ENCODE measurements around the gene LAP3. TPM values are rescaled to one million over a fixed set of nuclear protein-coding genes. Genes with fewer than 3 reads are reported as not detected.
"Not testable (repeated sequence)": the region's sequence is repeated elsewhere in the genome, so short reads cannot be mapped to it uniquely, and the experiment has no call there.

LAP3 gene
- total and polyA plus RNA-seq, 7 experiments from 2014 or later: 25.2 to 142 (median 49.6) TPM

DNA sequence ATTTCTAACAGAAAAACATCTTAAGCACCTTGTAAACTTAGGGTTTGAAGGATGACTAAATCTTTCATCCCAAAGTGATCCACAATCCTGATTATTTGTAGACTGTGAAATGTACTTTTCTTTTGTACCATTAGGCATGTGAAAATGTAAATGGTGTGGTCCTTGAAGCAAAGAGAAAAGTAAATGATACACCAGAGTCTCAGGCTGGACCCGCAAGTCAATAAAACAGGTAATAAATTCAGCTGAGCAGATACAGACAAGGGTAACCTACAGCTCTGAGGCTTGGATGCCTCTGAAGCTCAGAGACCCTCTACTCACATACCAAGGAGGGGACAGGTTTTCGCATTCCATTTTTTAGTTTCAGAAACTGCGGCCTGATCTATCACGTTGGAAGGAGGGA, 2.8 kb upstream of the LAP3 start:
- Mint-ChIP-seq H3K27me3 (peaks cover 0 to 2% (median 0%) of the 10 kb centered on the region in 5 donors), H3K27ac (peak overlapping the region in 3 of 9 donors; percentile 63 to 79 (median 76)), H3K4me1 (peaks cover 7 to 25% (median 15%) of the 10 kb centered on the region in 7 donors), H3K9me3 (peaks cover 0 to 3% (median 0%) of the 10 kb centered on the region in 11 donors), H3K36me3 (peaks cover 0 to 11% (median 0%) of the 10 kb centered on the region in 5 donors), H3K4me3 (no peak overlapping the region)
- H3K9me3 ChIP-seq (ENCODE audit: control insufficient read depth in 2 of 3, low read length in 3 of 3): no peaks in the 10 kb centered on the region
- no peaks in the 10 kb centered on the region for H3K27me3 ChIP-seq (ENCODE audit: control insufficient read depth in 2 of 2, insufficient read depth in 2 of 2, low read length in 2 of 2)
- no peaks in the 10 kb centered on the region for H3K36me3 ChIP-seq (ENCODE audit: control insufficient read depth in 2 of 3, insufficient read depth in 3 of 3, low read length in 3 of 3)
- intact Hi-C loops (cut with micrococcal nuclease): no loop called here
- no peak for DNase-seq
- ChIA-PET POLR2A (interaction anchor here (1.8 kb wide), 1 partner anchor 40 kb away, joined by 6 read pairs; the partner anchor contains the start of gene MED28), CTCF (interaction anchor here (0.8 kb wide), 1 partner anchor 40 kb away, joined by 3 read pairs; the partner anchor contains the start of gene MED28)
- peaks cover 4 to 10% of the 10 kb centered on the region in 2 donors for H3K4me1 ChIP-seq (ENCODE audit: control insufficient read depth in 2 of 2, insufficient read depth in 2 of 2, low read length in 2 of 2)
- H3K27ac ChIP-seq (ENCODE audit: low read depth, low read length): no peak overlapping the region
- ATAC-seq: no peak
- no peak overlapping the region for H3K4me3 ChIP-seq (ENCODE audit: low read length)

DNA sequence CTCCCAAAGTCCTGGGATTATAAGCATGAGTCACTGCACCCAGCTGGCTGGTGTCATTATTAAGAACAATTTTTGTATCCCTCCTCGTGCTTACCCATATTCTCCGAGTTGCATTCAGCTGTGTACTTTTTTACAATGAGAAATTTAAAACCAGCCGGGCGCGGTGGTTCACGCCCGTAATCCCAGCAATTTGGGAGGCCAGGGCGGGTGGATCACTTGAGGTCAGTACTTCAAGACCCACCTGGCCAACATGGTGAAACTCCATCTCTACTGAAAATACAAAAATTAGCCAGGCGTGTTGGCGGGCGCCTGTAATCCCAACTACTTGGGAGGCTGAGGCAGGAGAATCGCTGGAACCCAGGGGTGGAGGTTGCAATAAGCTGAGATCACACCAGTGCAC, 1.8 kb upstream of the LAP3 start:
- CTCF ChIA-PET: not testable (repeated sequence)

DNA sequence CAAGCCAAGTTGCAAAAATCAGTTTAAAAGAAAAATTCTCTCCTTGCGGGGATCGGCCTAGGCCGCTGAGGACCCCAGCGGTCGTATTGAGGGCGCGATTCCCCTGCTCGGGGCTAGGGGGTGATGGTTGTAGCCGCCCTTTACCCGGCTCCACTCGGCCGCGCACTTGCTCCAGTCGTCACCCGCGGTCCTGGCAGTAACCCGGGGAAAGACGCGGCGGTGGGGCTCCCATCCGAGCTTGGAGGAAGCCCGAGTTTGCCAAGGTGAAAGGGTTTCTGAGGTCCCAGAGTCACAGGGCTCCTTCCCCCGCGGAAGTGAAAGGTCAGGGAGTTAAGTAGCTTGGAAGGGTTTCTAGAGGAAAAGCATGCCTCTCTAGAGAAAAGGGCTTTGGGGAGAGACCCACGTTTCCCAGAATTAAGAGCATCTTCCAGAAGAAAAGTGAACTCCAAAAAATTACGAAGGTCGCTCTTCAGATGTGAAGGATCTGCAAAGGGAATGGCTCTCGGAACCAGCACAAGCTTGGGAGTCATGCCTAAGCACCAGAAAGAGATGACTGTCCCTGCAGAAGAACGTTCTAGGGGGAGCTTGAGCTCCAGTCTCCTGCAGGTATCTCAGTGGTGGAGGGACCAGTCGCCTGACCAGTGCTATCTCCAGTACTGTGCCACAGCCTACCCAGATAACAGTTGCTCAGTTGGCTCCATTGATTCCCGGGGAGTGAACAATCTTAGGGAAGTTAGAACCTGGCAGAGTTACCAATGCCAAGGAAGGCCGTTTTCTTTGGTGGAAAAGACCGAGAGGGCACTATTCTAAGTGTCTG, 875 bp downstream of the LAP3 start:
- intact Hi-C loops (cut with micrococcal nuclease): loop anchor here (1.0 to 5.0 kb wide), 11 partner anchors 17 to 1352 kb away; partner anchors contain the start of genes DCAF16 (in 2 of the 2), MED28 (in 2 of the 2), NCAPG (in 2 of the 2) and QDPR (in 2 of the 2)
- Histone ChIP-seq H3K4me3 (ENCODE audit: low read length) (peak overlapping the region; percentile 77), H3K36me3 (ENCODE audit: control insufficient read depth in 2 of 3, insufficient read depth in 3 of 3, low read length in 3 of 3) (peaks cover 0 to 15% (median 8%) of the 10 kb centered on the region in 3 experiments), H3K27ac (ENCODE audit: low read depth, low read length) (peak overlapping the region; percentile 96), H3K4me1 (ENCODE audit: control insufficient read depth in 2 of 2, insufficient read depth in 2 of 2, low read length in 2 of 2) (peaks cover 4 to 11% of the 10 kb centered on the region in 2 donors), H3K27me3 (ENCODE audit: control insufficient read depth in 2 of 2, insufficient read depth in 2 of 2, low read length in 2 of 2) (no peaks in the 10 kb centered on the region), H3K9me3 (ENCODE audit: control insufficient read depth in 2 of 3, low read length in 3 of 3) (no peaks in the 10 kb centered on the region)
- CTCF ChIA-PET: interaction anchor here (1.0 kb wide), 1 partner anchor 231 kb away, joined by 3 read pairs; no protein-coding TSS in a partner anchor
- DNase-seq (peak in 3 of 9 donors; percentile 9 to 25 (median 13)), ATAC-seq (peak; percentile 2)
- Mint-ChIP-seq H3K27me3 (peaks cover 0 to 2% (median 0%) of the 10 kb centered on the region in 5 donors), H3K9me3 (peaks cover 0 to 3% (median 0%) of the 10 kb centered on the region in 11 donors), H3K4me1 (peaks cover 20 to 47% (median 24%) of the 10 kb centered on the region in 7 donors), H3K4me3 (peak overlapping the region; percentile 78 to 96 (median 92)), H3K36me3 (peaks cover 0 to 23% (median 3%) of the 10 kb centered on the region in 5 donors), H3K27ac (peak overlapping the region; percentile 91 to 100 (median 97))
- POLR2A ChIA-PET: interaction anchor here (0.9 to 1.2 kb wide), 4 partner anchors 9 to 222 kb away, joined by 3 to 15 read pairs (median 4); partner anchors contain the start of gene MED28

More for the DNA sequence above, 1.8 kb upstream of the LAP3 start:
- not testable (repeated sequence) for H3K27me3 ChIP-seq (ENCODE audit: control insufficient read depth in 2 of 2, insufficient read depth in 2 of 2, low read length in 2 of 2); H3K4me3 Mint-ChIP-seq; H3K27me3 Mint-ChIP-seq; H3K9me3 Mint-ChIP-seq; H3K9me3 ChIP-seq (ENCODE audit: control insufficient read depth in 2 of 3, low read length in 3 of 3); H3K27ac ChIP-seq (ENCODE audit: low read depth, low read length); H3K36me3 ChIP-seq (ENCODE audit: control insufficient read depth in 2 of 3, insufficient read depth in 3 of 3, low read length in 3 of 3); H3K4me3 ChIP-seq (ENCODE audit: low read length); DNase-seq; ATAC-seq
- peak overlapping the region in 4 of 9 donors; percentile 33 to 100 (median 96) for H3K27ac Mint-ChIP-seq
- H3K4me1 ChIP-seq (ENCODE audit: control insufficient read depth in 2 of 2, insufficient read depth in 2 of 2, low read length in 2 of 2): peaks cover 4 to 11% of the 10 kb centered on the region in 2 donors
- intact Hi-C loops (cut with micrococcal nuclease): loop anchor here in 1 of 2 donors (5.0 kb wide), 1 partner anchor 238 kb away; no protein-coding TSS in a partner anchor
- H3K4me1 Mint-ChIP-seq: peaks cover 13 to 34% (median 22%) of the 10 kb centered on the region in 7 donors
- peaks cover 0 to 12% (median 0%) of the 10 kb centered on the region in 5 donors for H3K36me3 Mint-ChIP-seq
- POLR2A ChIA-PET: interaction anchor here (1.8 kb wide), 1 partner anchor 39 kb away, joined by 6 read pairs; the partner anchor contains the start of gene MED28

- no peak for ATAC-seq
These were observed 1.5 kb downstream of the LAP3 start for GRCh38 chr4:17578482-17578891.

GRCh38 chr4:17580969-17581368, 4.0 kb downstream of the LAP3 start:
- Histone ChIP-seq H3K9me3 (ENCODE audit: control insufficient read depth in 2 of 3, low read length in 3 of 3) (no peaks in the 10 kb centered on the region), H3K36me3 (ENCODE audit: control insufficient read depth in 2 of 3, insufficient read depth in 3 of 3, low read length in 3 of 3) (peaks cover 0 to 46% (median 21%) of the 10 kb centered on the region in 3 experiments), H3K27ac (ENCODE audit: low read depth, low read length) (no peak overlapping the region), H3K4me1 (ENCODE audit: control insufficient read depth in 2 of 2, insufficient read depth in 2 of 2, low read length in 2 of 2) (peaks cover 4 to 11% of the 10 kb centered on the region in 2 donors), H3K4me3 (ENCODE audit: low read length) (no peak overlapping the region), H3K27me3 (ENCODE audit: control insufficient read depth in 2 of 2, insufficient read depth in 2 of 2, low read length in 2 of 2) (no peaks in the 10 kb centered on the region)
- ATAC-seq (no peak), DNase-seq (no peak)
- peak overlapping the region in 1 of 9 donors; percentile 36 for H3K27ac Mint-ChIP-seq
- peaks cover 20 to 49% (median 24%) of the 10 kb centered on the region in 7 donors for H3K4me1 Mint-ChIP-seq
- CTCF ChIA-PET: no interaction called here
- H3K36me3 Mint-ChIP-seq: peaks cover 8 to 48% (median 12%) of the 10 kb centered on the region in 5 donors
- intact Hi-C loops (cut with micrococcal nuclease): no loop called here
- peaks cover 0 to 2% (median 0%) of the 10 kb centered on the region in 5 donors for H3K27me3 Mint-ChIP-seq
- POLR2A ChIA-PET: interaction anchor here (0.6 kb wide), 1 partner anchor 12 kb away, joined by 3 read pairs; no protein-coding TSS in a partner anchor
- H3K9me3 Mint-ChIP-seq: peaks cover 0 to 3% (median 0%) of the 10 kb centered on the region in 11 donors
- H3K4me3 Mint-ChIP-seq: peak overlapping the region in 1 of 10 donors; percentile 25

More at GRCh38 chr4:17578482-17578891, 1.5 kb downstream of the LAP3 start:
- CTCF ChIA-PET: interaction anchor here (1.0 kb wide), 1 partner anchor 230 kb away, joined by 3 read pairs; no protein-coding TSS in a partner anchor
- no peaks in the 10 kb centered on the region for H3K27me3 ChIP-seq (ENCODE audit: control insufficient read depth in 2 of 2, insufficient read depth in 2 of 2, low read length in 2 of 2)
- H3K4me3 ChIP-seq (ENCODE audit: low read length): peak overlapping the region; percentile 77
- no peaks in the 10 kb centered on the region for H3K9me3 ChIP-seq (ENCODE audit: control insufficient read depth in 2 of 3, low read length in 3 of 3)
- Mint-ChIP-seq H3K4me3 (peak overlapping the region; percentile 78 to 96 (median 92)), H3K27me3 (peaks cover 0 to 2% (median 0%) of the 10 kb centered on the region in 5 donors), H3K27ac (peak overlapping the region; percentile 91 to 100 (median 97)), H3K9me3 (peaks cover 0 to 3% (median 0%) of the 10 kb centered on the region in 11 donors), H3K4me1 (peaks cover 20 to 47% (median 24%) of the 10 kb centered on the region in 7 donors), H3K36me3 (peaks cover 0 to 26% (median 4%) of the 10 kb centered on the region in 5 donors)
- H3K27ac ChIP-seq (ENCODE audit: low read depth, low read length): peak overlapping the region; percentile 96
- peak in 3 of 9 donors; percentile 5 to 24 (median 7) for DNase-seq
- peaks cover 4 to 11% of the 10 kb centered on the region in 2 donors for H3K4me1 ChIP-seq (ENCODE audit: control insufficient read depth in 2 of 2, insufficient read depth in 2 of 2, low read length in 2 of 2)
- POLR2A ChIA-PET: interaction anchor here (0.9 to 1.7 kb wide), 5 partner anchors 8 to 222 kb away, joined by 3 to 15 read pairs (median 4); partner anchors contain the start of gene MED28
- intact Hi-C loops (cut with micrococcal nuclease): loop anchor here in 1 of 2 donors (5.0 kb wide), 1 partner anchor 241 kb away; no protein-coding TSS in a partner anchor
- peaks cover 0 to 21% (median 13%) of the 10 kb centered on the region in 3 experiments for H3K36me3 ChIP-seq (ENCODE audit: control insufficient read depth in 2 of 3, insufficient read depth in 3 of 3, low read length in 3 of 3)

DNA sequence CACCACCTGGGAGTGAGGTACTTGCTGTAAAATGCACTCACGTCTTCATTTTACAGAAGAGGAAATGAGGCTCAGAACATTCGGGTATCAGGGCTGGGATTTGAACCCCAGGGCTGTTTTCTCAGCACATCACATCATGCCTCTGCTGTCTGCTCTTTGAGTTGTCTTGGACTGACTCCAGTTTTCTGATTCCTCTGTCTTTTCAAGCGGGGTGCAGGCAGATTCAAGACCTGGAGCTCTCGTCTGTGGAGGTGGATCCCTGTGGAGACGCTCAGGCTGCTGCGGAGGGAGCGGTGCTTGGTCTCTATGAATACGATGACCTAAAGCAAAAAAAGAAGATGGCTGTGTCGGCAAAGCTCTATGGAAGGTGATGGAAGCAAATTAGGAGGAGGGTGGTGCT, 6.3 kb downstream of the LAP3 start:
- intact Hi-C loops (cut with micrococcal nuclease): no loop called here
- Histone ChIP-seq H3K36me3 (ENCODE audit: control insufficient read depth in 2 of 3, insufficient read depth in 3 of 3, low read length in 3 of 3) (peaks cover 0 to 63% (median 21%) of the 10 kb centered on the region in 3 experiments), H3K27ac (ENCODE audit: low read depth, low read length) (no peak overlapping the region), H3K4me3 (ENCODE audit: low read length) (no peak overlapping the region), H3K27me3 (ENCODE audit: control insufficient read depth in 2 of 2, insufficient read depth in 2 of 2, low read length in 2 of 2) (no peaks in the 10 kb centered on the region), H3K4me1 (ENCODE audit: control insufficient read depth in 2 of 2, insufficient read depth in 2 of 2, low read length in 2 of 2) (peaks cover 4 to 10% of the 10 kb centered on the region in 2 donors), H3K9me3 (ENCODE audit: control insufficient read depth in 2 of 3, low read length in 3 of 3) (no peaks in the 10 kb centered on the region)
- ATAC-seq (no peak), DNase-seq (no peak)
- ChIA-PET POLR2A (interaction anchor here (3.3 kb wide), 1 partner anchor 32 kb away, joined by 10 read pairs; the partner anchor contains the start of gene MED28), CTCF (no interaction called here)
- Mint-ChIP-seq H3K4me1 (peaks cover 13 to 49% (median 20%) of the 10 kb centered on the region in 7 donors), H3K27ac (no peak overlapping the region), H3K27me3 (no peaks in the 10 kb centered on the region), H3K36me3 (peaks cover 11 to 57% (median 20%) of the 10 kb centered on the region in 5 donors), H3K9me3 (no peaks in the 10 kb centered on the region), H3K4me3 (no peak overlapping the region)
